Neural cell (in vitro differentiated cells): ENCODE data around the gene MTMR3. TPM values are rescaled to one million over a fixed set of nuclear protein-coding genes. Genes with fewer than 3 reads are reported as not detected.

Experiments
- H2AFZ ChIP-seq: fragments of 200-600, 300-800 bp; sonication (generic), shearing (Covaris generic); 2 replicates; pipeline ENCODE4 v1.6.0; 2014; ENCODE audit warnings: low read depth, mild to moderate bottlenecking, antibody characterized with exemption, low read length, moderate library complexity
- H3F3A ChIP-seq: fragments of 200-600 bp; shearing (Covaris generic); 2 replicates; pipeline ENCODE4 v1.6.1; 2016; ENCODE audit warnings: mild to moderate bottlenecking, moderate library complexity, mixed read lengths, antibody characterized with exemption, low read length; ENCODE audit not compliant: insufficient read depth, poor library complexity, severe bottlenecking
- H3K27ac ChIP-seq: fragments of 200-600, 300-800 bp; sonication (generic), shearing (Covaris generic); 2 replicates; pipeline ENCODE4 v1.5.1; 2014; ENCODE audit warnings: mild to moderate bottlenecking, low read length, moderate library complexity
- H3K27me3 ChIP-seq: fragments of 300-800, 200-600 bp; sonication (generic), shearing (Covaris generic); 2 replicates; pipeline ENCODE4 v1.6.0; 2014; ENCODE audit warnings: mild to moderate bottlenecking, low read depth, low read length, moderate library complexity; ENCODE audit not compliant: insufficient read depth
- H3K36me3 ChIP-seq: fragments of 300-800, 200-600 bp; sonication (generic), shearing (Covaris generic); 2 replicates; pipeline ENCODE4 v1.5.1; 2014; ENCODE audit warnings: mild to moderate bottlenecking, antibody characterized with exemption, low read length, moderate library complexity; ENCODE audit not compliant: insufficient read depth
- H3K4me2 ChIP-seq: fragments of 300-800, 200-600 bp; sonication (generic), shearing (Covaris generic); 2 replicates; pipeline ENCODE4 v1.6.0; 2014; ENCODE audit warnings: mild to moderate bottlenecking, low read length
- H3K4me3 ChIP-seq: fragments of 300-800, 200-600 bp; sonication (generic), shearing (Covaris generic); 2 replicates; pipeline ENCODE4 v1.5.1; 2014; ENCODE audit warnings: mild to moderate bottlenecking, low read length, moderate library complexity
- H3K79me2 ChIP-seq: fragments of 200-600 bp; shearing (Covaris generic); replicated peaks from 2 replicates; pipeline ENCODE4 v1.6.0; 2014; ENCODE audit warnings: mild to moderate bottlenecking, low read length, moderate library complexity; ENCODE audit not compliant: insufficient read depth
- H3K9ac ChIP-seq: fragments of 300-800, 200-600 bp; sonication (generic), shearing (Covaris generic); 2 replicates; pipeline ENCODE4 v1.6.1; 2016; ENCODE audit warnings: mild to moderate bottlenecking, low read length, mixed read lengths
- H3K9me2 ChIP-seq: fragments of 200-600 bp; shearing (Covaris generic); 2 replicates; pipeline ENCODE4 v1.6.1; 2016; ENCODE audit warnings: mild to moderate bottlenecking, low read length, mixed read lengths; ENCODE audit not compliant: insufficient read depth
- H3K9me3 ChIP-seq: fragments of 200-600, 300-800 bp; sonication (generic), shearing (Covaris generic); 2 replicates; pipeline ENCODE4 v1.6.1; 2016; ENCODE audit warnings: mild to moderate bottlenecking, mixed run types, low read length, moderate library complexity, mixed read lengths
- H4K20me1 ChIP-seq: fragments of 200-600 bp; shearing (Covaris generic); 2 replicates; pipeline ENCODE4 v1.6.1; 2016; ENCODE audit warnings: mild to moderate bottlenecking, mixed run types; ENCODE audit not compliant: insufficient read depth
- CTCF ChIP-seq: fragments of 450-650 bp; IDR thresholded peaks from 2 replicates; pipeline ENCODE4 v1.5.1; 2014; ENCODE audit warnings: antibody characterized with exemption, mild to moderate bottlenecking, moderate library complexity; ENCODE audit not compliant: poor library complexity, severe bottlenecking
- EP300 ChIP-seq: fragments of 450-650 bp; conservative IDR thresholded peaks from 2 replicates; pipeline ENCODE4 v1.6.1; 2014; ENCODE audit warnings: antibody characterized with exemption, mild to moderate bottlenecking, moderate library complexity; ENCODE audit not compliant: poor library complexity, severe bottlenecking
- EZH2 ChIP-seq: fragments of 200-600, 300-800 bp; shearing (Covaris generic), sonication (generic); IDR thresholded peaks from 2 replicates; pipeline ENCODE4 v1.6.1; 2014; ENCODE audit warnings: antibody characterized with exemption, low read length, borderline replicate concordance, mild to moderate bottlenecking; ENCODE audit not compliant: insufficient read depth, poor library complexity, severe bottlenecking
- MXI1 ChIP-seq: fragments of 450-650 bp; conservative IDR thresholded peaks from 2 replicates; pipeline ENCODE4 v1.6.1; 2014; ENCODE audit warnings: antibody characterized with exemption, mild to moderate bottlenecking; ENCODE audit not compliant: poor library complexity, severe bottlenecking
- POLR2AphosphoS5 ChIP-seq: IDR thresholded peaks from 2 replicates; pipeline ENCODE4 v1.6.1; 2012
- RAD21 ChIP-seq: fragments of 450-650 bp; conservative IDR thresholded peaks from 2 replicates; pipeline ENCODE4 v1.6.1; 2014; ENCODE audit warnings: antibody characterized with exemption, mild to moderate bottlenecking, moderate library complexity
- REST ChIP-seq: IDR thresholded peaks from 2 replicates; pipeline ENCODE4 v1.6.1; 2012; ENCODE audit warnings: borderline replicate concordance
- SMC3 ChIP-seq: fragments of 450-650 bp; conservative IDR thresholded peaks from 2 replicates; pipeline ENCODE4 v1.6.1; 2014; ENCODE audit warnings: antibody characterized with exemption, mild to moderate bottlenecking, moderate library complexity; ENCODE audit not compliant: poor library complexity
- TAF1 ChIP-seq: IDR thresholded peaks from 2 replicates; pipeline ENCODE4 v1.6.1; 2012; ENCODE audit warnings: low read depth
- polyA plus RNA-seq: library from polyadenylated mRNA; depleted of rRNA; stranded (reverse); fragments of >200 nt; gene quantifications from 2 replicates; pipeline ENCODE4 v1.2.3, GENCODE V29; 2014

Gene MTMR3
- polyA plus RNA-seq, 1 donor from 2014 or later, result 46.7 TPM

DNA sequence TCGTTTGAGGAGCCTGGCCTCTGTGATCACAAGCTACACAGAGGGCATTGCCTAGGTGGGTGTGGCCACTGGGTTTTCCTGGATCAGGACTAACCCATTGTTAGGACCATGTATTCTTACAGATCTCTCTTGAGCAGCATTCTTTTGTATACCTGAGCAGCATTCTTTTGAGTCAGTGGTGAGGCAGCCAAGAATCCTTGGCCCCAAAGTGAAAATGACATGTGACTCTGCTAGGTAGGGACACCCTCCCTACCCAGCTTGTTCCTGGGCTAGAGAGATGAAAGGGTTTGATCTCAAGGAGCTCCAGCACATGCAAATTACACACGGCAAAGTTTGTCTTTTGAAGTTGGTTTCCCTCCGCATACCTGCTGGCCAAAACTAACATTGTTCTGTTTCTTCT lies 142.2 kb downstream of the MTMR3 start:
- no peaks in the 10 kb centered on the region for H3K79me2 ChIP-seq
- peaks cover 18% of the 10 kb centered on the region for H3K36me3 ChIP-seq

GRCh38 chr22:30026756-30027155 lies 143.8 kb downstream of the MTMR3 start:
- H3K9me3 ChIP-seq, result no peaks in the 10 kb centered on the region
- H3K9me2 ChIP-seq, result no peaks in the 10 kb centered on the region
- no peaks in the 10 kb centered on the region for H4K20me1 ChIP-seq
- H3K36me3 ChIP-seq, result peaks cover 18% of the 10 kb centered on the region
- no peaks in the 10 kb centered on the region for H3K27me3 ChIP-seq
- H3K79me2 ChIP-seq, result no peaks in the 10 kb centered on the region
- no peak overlapping the region for H3K4me3 ChIP-seq
- no peak overlapping the region for H3K4me2 ChIP-seq
- no peak overlapping the region for H2AFZ ChIP-seq
- H3K9ac ChIP-seq, result no peak overlapping the region
- H3F3A ChIP-seq, result no peaks in the 10 kb centered on the region
- no peak overlapping the region for H3K27ac ChIP-seq
- TF ChIP-seq EZH2 (no peak), REST (no peak), RAD21 (no peak), TAF1 (no peak), SMC3 (no peak), MXI1 (no peak), POLR2AphosphoS5 (no peak)

More for the DNA sequence above, 142.2 kb downstream of the MTMR3 start:
- no peaks in the 10 kb centered on the region for H3K9me2 ChIP-seq
- no peaks in the 10 kb centered on the region for H3K27me3 ChIP-seq
- no peaks in the 10 kb centered on the region for H4K20me1 ChIP-seq
- no peak overlapping the region for H3K4me3 ChIP-seq
- TF ChIP-seq EZH2, result no peak
- no peak for TF ChIP-seq MXI1
- TF ChIP-seq CTCF, result no peak
- TF ChIP-seq TAF1, result no peak
- no peak for TF ChIP-seq POLR2AphosphoS5
- no peak for TF ChIP-seq SMC3
- no peak for TF ChIP-seq EP300
- TF ChIP-seq REST, result no peak
- no peak for TF ChIP-seq RAD21
- no peaks in the 10 kb centered on the region for H3F3A ChIP-seq
- H3K27ac ChIP-seq, result no peak overlapping the region
- H3K9me3 ChIP-seq, result no peaks in the 10 kb centered on the region
- H3K9ac ChIP-seq, result no peak overlapping the region
- H2AFZ ChIP-seq, result no peak overlapping the region
- H3K4me2 ChIP-seq, result no peak overlapping the region
